Left colon (tissue), 2 donors: Measurements from ENCODE around the gene SNF8. TPM values are rescaled to one million over a fixed set of nuclear protein-coding genes. Genes with fewer than 3 reads are reported as not detected.
A peak's percentile ranks its signal among the peaks of the same experiment; 100 is the strongest.

ENCODE experiments used
- ATAC-seq: fragments of 200-7000 bp; cut with Tn5 transposase; one replicate; pipeline ENCODE4 v1.9.1; 2020; ENCODE audit warnings: mild to moderate bottlenecking, moderate library complexity
- DNase-seq, 2 donors: peaks; one replicate each; pipeline ENCODE4 v3.0.0-alpha.2; 2020
- intact Hi-C, 2 donors: fragments of 100-400 bp; cut with DNase I in 1 of 2; cut with micrococcal nuclease in 1 of 2; formaldehyde crosslinking; loops; one replicate each; pipeline versions ENCODE4 v1.11.2 to v1.14.0; 2022; cut with DNase I, micrococcal nuclease
- long read RNA-seq: library from polyadenylated mRNA; unstranded; transcript quantifications from one replicate; pipeline ENCODE4 v2.0.0, GENCODE V29; 2021
- total RNA-seq, 2 donors: library from RNA; stranded (reverse); fragmentation: NEBNext Ultra II Directional; extraction: Animal tissue kit (Norgen Biotek cat#: 25700); gene quantifications; one replicate each; pipeline ENCODE4 v1.2.1, GENCODE V29; 2021
- donor health status: DM: no; HTN: no; CAD: no.
- donor health status: DM: yes; HTN: yes; CAD: no.

SNF8 gene
- total RNA-seq = 100 to 1,000 TPM; 101 to 123 TPM
- long read RNA-seq, transcript SNF8-201 (8 exons, 951 nt) = minor isoform, 7 of 130 reads
- long read RNA-seq, transcript SNF8-202 (8 exons, 2,319 nt) = major isoform, 116 of 130 reads
- long read RNA-seq, partial matches to known transcripts = 1 of 130 reads
- long read RNA-seq, other reads (novel, unspliced or antisense) = 3 of 130 reads

GRCh38 chr17:48944515-48945260 is at the start of gene SNF8:
TSS of gene SNF8 (minus strand) at chr17:48944842. CDS start at chr17:48944734, 108 bp downstream.
- DNase-seq = peak; percentile 89 to 95
- intact Hi-C loops = no loop called here
- ATAC-seq = peak; percentile 99

GRCh38 chr17:48993951-48994350 is 49.3 kb upstream of the SNF8 start:
- intact Hi-C loops = no loop called here
- no peak for DNase-seq
- ATAC-seq = no peak

GRCh38 chr17:48993305-48993704 is 48.7 kb upstream of the SNF8 start:
- intact Hi-C loops = no loop called here
- no peak for DNase-seq
- no peak for ATAC-seq

- DNase-seq (no peak), ATAC-seq (no peak)
- intact Hi-C loops = no loop called here
Measured at GRCh38 chr17:48992444-48992843, 47.8 kb upstream of the SNF8 start.

GRCh38 chr17:48990882-48991357 is 46.3 kb upstream of the SNF8 start:
- no peak for ATAC-seq
- no peak for DNase-seq
- intact Hi-C loops = no loop called here

- DNase-seq (no peak), ATAC-seq (no peak)
- intact Hi-C loops = no loop called here
Measured at GRCh38 chr17:48989100-48989499, 44.5 kb upstream of the SNF8 start.

- DNase-seq (no peak), ATAC-seq (no peak)
- intact Hi-C loops = no loop called here
Measured at GRCh38 chr17:48985436-48986245, 41.0 kb upstream of the SNF8 start.

- DNase-seq (no peak), ATAC-seq (no peak)
- intact Hi-C loops = no loop called here
Measured at GRCh38 chr17:48981927-48982539, 37.4 kb upstream of the SNF8 start.

- intact Hi-C loops = no loop called here
- no peak for ATAC-seq
- no peak for DNase-seq
Measured at GRCh38 chr17:48973806-48974205, 29.2 kb upstream of the SNF8 start.

GRCh38 chr17:48972749-48973097 is 28.1 kb upstream of the SNF8 start:
- no peak for DNase-seq
- intact Hi-C loops = no loop called here
- no peak for ATAC-seq

- intact Hi-C loops = no loop called here
- no peak for DNase-seq
- no peak for ATAC-seq
Measured at GRCh38 chr17:48970865-48971687, 26.4 kb upstream of the SNF8 start.

- DNase-seq (no peak), ATAC-seq (peak; percentile 38)
- intact Hi-C loops = no loop called here
Measured at GRCh38 chr17:48970224-48970623, 25.6 kb upstream of the SNF8 start.

- intact Hi-C loops = no loop called here
- DNase-seq (no peak), ATAC-seq (no peak)
Measured at GRCh38 chr17:48961516-48962233, 17.0 kb upstream of the SNF8 start.

GRCh38 chr17:48960834-48961515 is 16.3 kb upstream of the SNF8 start:
- ATAC-seq (no peak), DNase-seq (no peak)
- intact Hi-C loops = no loop called here

- peak; percentile 29 to 43 for DNase-seq
- peak; percentile 97 for ATAC-seq
- intact Hi-C loops = no loop called here
Measured at GRCh38 chr17:48954300-48954755, 9.7 kb upstream of the SNF8 start.

- intact Hi-C loops = no loop called here
- ATAC-seq (no peak), DNase-seq (no peak)
Measured at GRCh38 chr17:48952904-48953303, 8.3 kb upstream of the SNF8 start.

- no peak for DNase-seq
- intact Hi-C loops = no loop called here
- ATAC-seq = no peak
Measured at GRCh38 chr17:48951572-48951971, 6.9 kb upstream of the SNF8 start.
